A673 (cell line): ENCODE measurements around the gene MRI1. TPM values are rescaled to one million over a fixed set of nuclear protein-coding genes. Genes with fewer than 3 reads are reported as not detected.

ENCODE experiments used
- BruUV-seq: library from RNA; stranded (reverse); fragments of 400-500 nt; replicated peaks from 2 replicates; lab custom pipeline; 2021; lab: Mats Ljungman, UMichigan
- CTCF ChIA-PET: fragments of 300-600 bp; sonication (Branson Sonifier 250); formaldehyde crosslinking; loops from one replicate; lab custom pipeline; 2022; ENCODE audit warnings: antibody characterized with exemption; lab: Charles Lee
- POLR2A ChIA-PET: fragments of 300-600 bp; sonication (Branson Sonifier 250); formaldehyde crosslinking; loops from one replicate; lab custom pipeline; 2022; ENCODE audit warnings: antibody characterized with exemption; ENCODE audit not compliant: low non-redundant PET; lab: Charles Lee
- DNase-seq: peaks from one replicate; pipeline ENCODE4 v3.0.0-alpha.2; 2015; ENCODE audit warnings: low spot score
- H3K27ac ChIP-seq: fragments of 200-600 bp; sonication (generic); 2 replicates; pipeline ENCODE4 v1.5.1; 2016; ENCODE audit warnings: mixed run types, low read depth, mild to moderate bottlenecking, mixed read lengths, antibody characterized with exemption, low read length; ENCODE audit not compliant: poor library complexity, severe bottlenecking
- H3K27me3 ChIP-seq: fragments of 200-600 bp; sonication (generic); replicated peaks from 2 replicates; pipeline ENCODE4 v1.6.1; 2017; ENCODE audit warnings: mixed run types, low read depth, mild to moderate bottlenecking, mixed read lengths, antibody characterized with exemption, low read length; ENCODE audit not compliant: insufficient read depth, poor library complexity
- H3K36me3 ChIP-seq: fragments of 200-600 bp; sonication (generic); 2 replicates; pipeline ENCODE4 v1.6.1; 2016; ENCODE audit warnings: mixed run types, mild to moderate bottlenecking, mixed read lengths, antibody characterized with exemption, low read length; ENCODE audit not compliant: insufficient read depth, poor library complexity, severe bottlenecking
- H3K4me1 ChIP-seq: fragments of 200-600 bp; sonication (generic); 2 replicates; pipeline ENCODE4 v1.6.1; 2017; ENCODE audit warnings: mixed run types, mild to moderate bottlenecking, mixed read lengths, antibody characterized with exemption, low read length; ENCODE audit not compliant: insufficient read depth, poor library complexity, severe bottlenecking
- H3K4me3 ChIP-seq: fragments of 200-600 bp; sonication (generic); 2 replicates; pipeline ENCODE4 v1.5.1; 2016; ENCODE audit warnings: low read depth, mixed run types, mild to moderate bottlenecking, mixed read lengths, low read length; ENCODE audit not compliant: poor library complexity, severe bottlenecking
- H3K9me3 ChIP-seq: fragments of 200-600 bp; sonication (generic); 2 replicates; pipeline ENCODE4 v1.6.1; 2016; ENCODE audit warnings: mixed run types, low read depth, mild to moderate bottlenecking, mixed read lengths, antibody characterized with exemption, low read length; ENCODE audit not compliant: poor library complexity, severe bottlenecking
- EZH2 ChIP-seq: fragments of 200-600 bp; sonication (generic); IDR thresholded peaks from 2 replicates; pipeline ENCODE4 v1.6.1; 2017; ENCODE audit warnings: borderline replicate concordance, low read depth, mild to moderate bottlenecking, mixed read lengths, antibody characterized with exemption, low read length; ENCODE audit not compliant: poor library complexity, severe bottlenecking
- intact Hi-C: fragments of 100-400 bp; cut with micrococcal nuclease; formaldehyde crosslinking; loops from one replicate; pipeline ENCODE4 v1.10.0; 2022; ENCODE audit not compliant: unreplicated experiment
- total RNA-seq: library from RNA; stranded (reverse); gene quantifications from 2 replicates; pipeline ENCODE4 v1.2.3, GENCODE V29; 2021
- TF ChIP-seq, protein P1 (sequence below): fragments of 300-800, 200-600 bp; sonication (generic); conservative IDR thresholded peaks from 2 replicates; pipeline ENCODE4 v1.5.1; 2017; ENCODE audit warnings: low read depth, mild to moderate bottlenecking, antibody characterized with exemption, low read length, moderate library complexity, mixed read lengths

The MRI1 gene
- total RNA-seq, 1 experiment from 2014 or later, result 63.8 TPM

DNA sequence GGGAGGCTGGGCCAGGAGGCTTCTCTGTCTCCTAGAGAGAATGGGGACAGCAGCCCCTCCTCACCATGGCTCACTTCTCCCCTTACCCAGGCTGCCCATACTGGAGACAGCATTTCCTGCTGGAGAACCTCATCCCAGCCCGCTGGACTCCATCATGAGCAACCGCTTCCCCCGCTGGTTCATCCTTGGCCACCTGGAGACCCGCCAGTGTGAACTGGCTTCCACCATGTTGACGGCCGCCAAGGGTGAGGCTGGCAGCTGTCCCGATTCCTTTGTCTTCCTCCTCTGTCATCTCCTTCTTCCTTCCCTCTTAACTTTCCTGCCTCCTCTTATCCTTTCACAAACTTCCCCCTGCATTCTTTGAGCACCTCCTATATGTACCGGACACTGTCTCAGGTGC, 58.9 kb downstream of the MRI1 start:
- H3K27ac ChIP-seq, result no peak overlapping the region
- POLR2A ChIA-PET, result no interaction called here
- TF ChIP-seq, protein P1, sequence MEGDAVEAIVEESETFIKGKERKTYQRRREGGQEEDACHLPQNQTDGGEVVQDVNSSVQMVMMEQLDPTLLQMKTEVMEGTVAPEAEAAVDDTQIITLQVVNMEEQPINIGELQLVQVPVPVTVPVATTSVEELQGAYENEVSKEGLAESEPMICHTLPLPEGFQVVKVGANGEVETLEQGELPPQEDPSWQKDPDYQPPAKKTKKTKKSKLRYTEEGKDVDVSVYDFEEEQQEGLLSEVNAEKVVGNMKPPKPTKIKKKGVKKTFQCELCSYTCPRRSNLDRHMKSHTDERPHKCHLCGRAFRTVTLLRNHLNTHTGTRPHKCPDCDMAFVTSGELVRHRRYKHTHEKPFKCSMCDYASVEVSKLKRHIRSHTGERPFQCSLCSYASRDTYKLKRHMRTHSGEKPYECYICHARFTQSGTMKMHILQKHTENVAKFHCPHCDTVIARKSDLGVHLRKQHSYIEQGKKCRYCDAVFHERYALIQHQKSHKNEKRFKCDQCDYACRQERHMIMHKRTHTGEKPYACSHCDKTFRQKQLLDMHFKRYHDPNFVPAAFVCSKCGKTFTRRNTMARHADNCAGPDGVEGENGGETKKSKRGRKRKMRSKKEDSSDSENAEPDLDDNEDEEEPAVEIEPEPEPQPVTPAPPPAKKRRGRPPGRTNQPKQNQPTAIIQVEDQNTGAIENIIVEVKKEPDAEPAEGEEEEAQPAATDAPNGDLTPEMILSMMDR, result no peak
- TF ChIP-seq EZH2, result no peak
- no peaks in the 10 kb centered on the region for H3K9me3 ChIP-seq
- no peak for DNase-seq
- no peak overlapping the region for H3K4me3 ChIP-seq
- H3K4me1 ChIP-seq, result peaks cover 7% of the 10 kb centered on the region
- CTCF ChIA-PET, result interaction anchor here (0.7 kb wide), 1 partner anchor 234 kb away, joined by 3 read pairs; no protein-coding TSS in a partner anchor
- peaks cover 6% of the 10 kb centered on the region for H3K36me3 ChIP-seq
- intact Hi-C loops, result no loop called here
- no peaks in the 10 kb centered on the region for H3K27me3 ChIP-seq
- no TSS peak for BruUV-seq

Other genes starting within 250 kb of the MRI1 start
- gene C19orf53, start 9.9 kb downstream of the MRI1 start, total RNA-seq, result 137 and 140 TPM in 2 replicates
- gene ZSWIM4, start 30.9 kb downstream of the MRI1 start, total RNA-seq, result 9.8 and 13.7 TPM in 2 replicates
- 4.9 and 7.1 TPM in 2 replicates for gene NANOS3, start 112.6 kb downstream of the MRI1 start, total RNA-seq
- 3.2 and 4.0 TPM in 2 replicates for gene BRME1, start 141.6 kb downstream of the MRI1 start, total RNA-seq
- gene CC2D1A, start 141.7 kb downstream of the MRI1 start, total RNA-seq, result 38.6 and 40.9 TPM in 2 replicates
- not detected in 2 replicates for gene PODNL1, start 173.9 kb downstream of the MRI1 start, total RNA-seq
- 62.4 and 65.4 TPM in 2 replicates for gene DCAF15, start 188.0 kb downstream of the MRI1 start, total RNA-seq
- 19.5 and 23.1 TPM in 2 replicates for gene RFX1, start 241.8 kb downstream of the MRI1 start, total RNA-seq